Right lobe of liver (tissue), 6 donors: Measurements from ENCODE around the gene ARMC2. TPM values are rescaled to one million over a fixed set of nuclear protein-coding genes. Genes with fewer than 3 reads are reported as not detected.

Source experiments
- ATAC-seq, 4 donors: fragments of 200-7000 bp; cut with Tn5 transposase; one replicate each; pipeline ENCODE4 v1.9.1; 2020; ENCODE audit warnings: mild to moderate bottlenecking in 4 of 4, moderate library complexity in 4 of 4
- DNase-seq, 3 donors: peaks; one replicate each; pipeline ENCODE4 v3.0.0-alpha.2; 2020
- H3K27ac ChIP-seq, 3 donors: fragments of 200-600 bp; one replicate each; pipeline ENCODE4 v1.8.0; 2022
- H3K27me3 ChIP-seq, 2 donors: fragments of 200-600 bp; one replicate each; pipeline ENCODE4 v1.8.0; 2022
- H3K36me3 ChIP-seq, 4 donors: fragments of 200-600 bp; sonication (generic) in 1 of 4; one replicate each; pipeline versions ENCODE4 v1.5.1 to v1.8.0; 2017 to 2022; ENCODE audit warnings: control low read depth in 1 of 4
- H3K4me1 ChIP-seq, 4 donors: fragments of 200-600 bp; sonication (generic) in 1 of 4; one replicate each; pipeline versions ENCODE4 v1.5.1 to v1.8.0; 2017 to 2022; ENCODE audit warnings: control low read depth in 1 of 4
- H3K4me3 ChIP-seq, 3 donors: fragments of 200-600 bp; one replicate each; pipeline ENCODE4 v1.8.0; 2022
- H3K9me3 ChIP-seq, 4 donors: fragments of 200-600 bp; sonication (generic) in 1 of 4; one replicate each; pipeline versions ENCODE4 v1.5.1 to v1.8.0; 2017 to 2022; ENCODE audit warnings: control low read depth in 1 of 4
- CTCF ChIP-seq, 4 donors: fragments of 200-600 bp in 3 of 4; fragments of 450-650 bp in 1 of 4; IDR thresholded peaks; one replicate each; pipeline versions ENCODE4 v1.5.1 to v1.8.0; 2016 to 2022; ENCODE audit warnings: antibody characterized with exemption in 4 of 4, mild to moderate bottlenecking in 2 of 4
- POLR2A ChIP-seq: fragments of 450-650 bp; IDR thresholded peaks from one replicate; pipeline ENCODE4 v1.6.1; 2017; ENCODE audit warnings: antibody characterized with exemption, mild to moderate bottlenecking
- WGBS: methylation state at CpG from one replicate; pipeline ENCODE4 v1.1.6; 2018; ENCODE audit warnings: low coverage, low lambda C conversion rate; ENCODE audit not compliant: insufficient coverage; ENCODE audit errors: missing lambda C conversion rate; 5-methylcytosine and 5-hydroxymethylcytosine counted together
- intact Hi-C, 2 donors: fragments of 100-400 bp; cut with DNase I; formaldehyde crosslinking; loops; one replicate each; pipeline versions ENCODE4 v1.11.2 to v1.14.1; 2022
- total RNA-seq, 6 experiments: library from RNA; depleted of rRNA in 2 of 6; stranded (reverse); fragments of >200 nt in 2 of 6; fragmentation: NEBNext Ultra II Directional in 3 of 6; extraction: Animal tissue kit (Norgen Biotek cat#: 25700) in 3 of 6; gene quantifications; one replicate each; pipeline versions ENCODE4 v1.1.0 to v1.2.4, GENCODE V29; 2016 to 2023
- donor health status: DM: no; HTN: yes; CAD: no.
- donor health status: DM: no; HTN: no; CAD: no.
- donor health status: DM: no; HTN: no; CAD: no.
- donor health status: DM: no; HTN: yes; CAD: no.
- donor health status: DM: no; HTN: yes; CAD: no.

Gene ARMC2
- total RNA-seq, 6 experiments from 2014 or later: 0.86 to 1.9 (median 1.0) TPM

- H3K4me3 ChIP-seq: no peak overlapping the region
- H3K27ac ChIP-seq: peak overlapping the region in 1 of 3 donors; percentile 35
- H3K4me1 ChIP-seq: peaks cover 0 to 30% (median 0%) of the 10 kb centered on the region in 4 donors
- intact Hi-C loops: loop anchor here in 1 of 2 donors (10.0 kb wide), 1 partner anchor 351 kb away; no protein-coding TSS in a partner anchor
- no peak for ATAC-seq
- TF ChIP-seq CTCF (IDR thresholded peaks at IDR 0.05) (no peak), POLR2A (no peak)
- no peaks in the 10 kb centered on the region for H3K27me3 ChIP-seq
- H3K9me3 ChIP-seq: no peaks in the 10 kb centered on the region
- no peak for DNase-seq
- 57% methylated on average over 1 of the region's 1 CpG for WGBS
- no peaks in the 10 kb centered on the region for H3K36me3 ChIP-seq
Measured at GRCh38 chr6:108895571-108895970, 47.3 kb downstream of the ARMC2 start.

GRCh38 chr6:108896111-108896661, 48.0 kb downstream of the ARMC2 start:
- H3K27ac ChIP-seq: peak overlapping the region in 2 of 3 donors; percentile 35 to 36
- no peak overlapping the region for H3K4me3 ChIP-seq
- no peaks in the 10 kb centered on the region for H3K9me3 ChIP-seq
- peaks cover 0 to 30% (median 0%) of the 10 kb centered on the region in 4 donors for H3K4me1 ChIP-seq
- TF ChIP-seq POLR2A (no peak), CTCF (IDR thresholded peaks at IDR 0.05) (no peak)
- 23% methylated on average over 2 of the region's 3 CpGs for WGBS
- no peaks in the 10 kb centered on the region for H3K36me3 ChIP-seq
- ATAC-seq (peak in 3 of 4 donors; percentile 20 to 48 (median 39)), DNase-seq (no peak)
- intact Hi-C loops: loop anchor here in 1 of 2 donors (10.0 kb wide), 1 partner anchor 351 kb away; no protein-coding TSS in a partner anchor
- H3K27me3 ChIP-seq: no peaks in the 10 kb centered on the region

GRCh38 chr6:108897371-108897770, 49.1 kb downstream of the ARMC2 start:
- no peak overlapping the region for H3K4me3 ChIP-seq
- no peaks in the 10 kb centered on the region for H3K9me3 ChIP-seq
- H3K27ac ChIP-seq: no peak overlapping the region
- TF ChIP-seq CTCF (IDR thresholded peaks at IDR 0.05): no peak
- TF ChIP-seq POLR2A: no peak
- peaks cover 0 to 30% (median 0%) of the 10 kb centered on the region in 4 donors for H3K4me1 ChIP-seq
- ATAC-seq: peak; percentile 85 to 93 (median 89)
- H3K36me3 ChIP-seq: no peaks in the 10 kb centered on the region
- no peaks in the 10 kb centered on the region for H3K27me3 ChIP-seq
- WGBS: 22% methylated on average over 1 of the region's 1 CpG
- peak; percentile 35 to 68 (median 60) for DNase-seq
- intact Hi-C loops: loop anchor here in 1 of 2 donors (10.0 kb wide), 1 partner anchor 353 kb away; no protein-coding TSS in a partner anchor

- peak; percentile 40 to 77 (median 56) for ATAC-seq
- no peak overlapping the region for H3K4me3 ChIP-seq
Measured at GRCh38 chr6:108902382-108902792, 54.2 kb downstream of the ARMC2 start.

More at GRCh38 chr6:108902382-108902792, 54.2 kb downstream of the ARMC2 start:
- Histone ChIP-seq H3K4me1 (peaks cover 0 to 5% (median 0%) of the 10 kb centered on the region in 4 donors), H3K27ac (peak overlapping the region in 2 of 3 donors; percentile 3 to 5), H3K36me3 (no peaks in the 10 kb centered on the region), H3K9me3 (no peaks in the 10 kb centered on the region), H3K27me3 (no peaks in the 10 kb centered on the region)
- no peak for DNase-seq
- intact Hi-C loops: no loop called here
- TF ChIP-seq POLR2A: no peak
- TF ChIP-seq CTCF (IDR thresholded peaks at IDR 0.05): no peak
